ENCODE measurements around the gene GABRD. TPM values are rescaled to one million over a fixed set of nuclear protein-coding genes. Genes with fewer than 3 reads are reported as not detected.

The GABRD gene
- total RNA-seq, 1 experiment from 2014 or later: 0.26 TPM

- no peak for DNase-seq (ENCODE audit: low spot score)
These were observed 20.1 kb downstream of the GABRD start for GRCh38 chr1:2039251-2039650.

- DNase-seq (ENCODE audit: low spot score): no peak
These were observed 22.2 kb downstream of the GABRD start for GRCh38 chr1:2041305-2041704.

GRCh38 chr1:2041887-2042286 is 22.7 kb downstream of the GABRD start:
- DNase-seq (ENCODE audit: low spot score): no peak

GRCh38 chr1:2042830-2043773 is 24.0 kb downstream of the GABRD start:
- no peak for DNase-seq (ENCODE audit: low spot score)

- DNase-seq (ENCODE audit: low spot score): no peak
These were observed 24.7 kb downstream of the GABRD start for GRCh38 chr1:2043886-2044285.

GRCh38 chr1:2044510-2045319 is 25.6 kb downstream of the GABRD start:
- no peak for DNase-seq (ENCODE audit: low spot score)

- no peak for DNase-seq (ENCODE audit: low spot score)
These were observed 26.5 kb downstream of the GABRD start for GRCh38 chr1:2045468-2046173.

- DNase-seq (ENCODE audit: low spot score): no peak
These were observed 27.2 kb downstream of the GABRD start for GRCh38 chr1:2046174-2046917.

GRCh38 chr1:2046953-2047748 is 28.0 kb downstream of the GABRD start:
- no peak for DNase-seq (ENCODE audit: low spot score)

- DNase-seq (ENCODE audit: low spot score): no peak
These were observed 28.9 kb downstream of the GABRD start for GRCh38 chr1:2047749-2048729.

GRCh38 chr1:2049225-2049717 is 30.1 kb downstream of the GABRD start:
- no peak for DNase-seq (ENCODE audit: low spot score)

GRCh38 chr1:2049718-2050431 is 30.7 kb downstream of the GABRD start, which contains the start of gene PRKCZ:
Gene PRKCZ, plus strand, starts transcription at chr1:2050411. Its CDS starts 220 bp downstream, at chr1:2050631.
- DNase-seq (ENCODE audit: low spot score): no peak

- no peak for DNase-seq (ENCODE audit: low spot score)
These were observed 31.3 kb downstream of the GABRD start for GRCh38 chr1:2050461-2050792.

- no peak for DNase-seq (ENCODE audit: low spot score)
These were observed 31.9 kb downstream of the GABRD start for GRCh38 chr1:2050793-2051682.

- no peak for DNase-seq (ENCODE audit: low spot score)
These were observed 33.0 kb downstream of the GABRD start for GRCh38 chr1:2052054-2052679.

- DNase-seq (ENCODE audit: low spot score): no peak
These were observed 33.6 kb downstream of the GABRD start for GRCh38 chr1:2052756-2053155.

GRCh38 chr1:2053217-2053616 is 34.1 kb downstream of the GABRD start:
- DNase-seq (ENCODE audit: low spot score): no peak

All from A172 (cell line).